ENCODE data around the gene AGPAT3. TPM values are rescaled to one million over a fixed set of nuclear protein-coding genes. Genes with fewer than 3 reads are reported as not detected.

AGPAT3 gene
- total RNA-seq, 2 donors from 2014 or later: 31.3 to 53.5 TPM

GRCh38 chr21:43910460-43910859, 45.4 kb downstream of the AGPAT3 start:
- TF ChIP-seq POLR2AphosphoS5 (IDR thresholded peaks at IDR 0.05) (no peak), CTCF (IDR thresholded peaks at IDR 0.05) (no peak), POLR2A (IDR thresholded peaks at IDR 0.05) (no peak)
- no peak for DNase-seq (ENCODE audit: low spot score)
- Histone ChIP-seq H3K4me3 (no peak overlapping the region), H3K4me1 (replicated peaks) (peaks cover 16% of the 10 kb centered on the region), H3K27me3 (replicated peaks; ENCODE audit: insufficient read depth) (no peaks in the 10 kb centered on the region), H3K9me3 (no peaks in the 10 kb centered on the region), H3K36me3 (no peaks in the 10 kb centered on the region), H3K27ac (no peak overlapping the region)
- 65% methylated on average over 7 of the region's 7 CpGs for WGBS
- intact Hi-C loops (cut with DNase I): no loop called here

- no peak overlapping the region for H3K4me3 ChIP-seq
- no peak overlapping the region for H3K27ac ChIP-seq
- DNase-seq (ENCODE audit: low spot score): no peak
- H3K36me3 ChIP-seq: no peaks in the 10 kb centered on the region
- WGBS: 49% methylated on average over 21 of the region's 21 CpGs
- H3K9me3 ChIP-seq: no peaks in the 10 kb centered on the region
- TF ChIP-seq POLR2A (IDR thresholded peaks at IDR 0.05) (no peak), CTCF (IDR thresholded peaks at IDR 0.05) (no peak), POLR2AphosphoS5 (IDR thresholded peaks at IDR 0.05) (no peak)
- intact Hi-C loops (cut with DNase I): no loop called here
- H3K27me3 ChIP-seq (replicated peaks; ENCODE audit: insufficient read depth): no peaks in the 10 kb centered on the region
- H3K4me1 ChIP-seq (replicated peaks): peaks cover 16% of the 10 kb centered on the region
These were observed 46.3 kb downstream of the AGPAT3 start for GRCh38 chr21:43911015-43911934.

- WGBS: 93% methylated on average over 16 of the region's 17 CpGs
- no peaks in the 10 kb centered on the region for H3K9me3 ChIP-seq
- peaks cover 16% of the 10 kb centered on the region for H3K4me1 ChIP-seq (replicated peaks)
- no peak for DNase-seq (ENCODE audit: low spot score)
- no peak for TF ChIP-seq POLR2AphosphoS5 (IDR thresholded peaks at IDR 0.05)
- TF ChIP-seq CTCF (IDR thresholded peaks at IDR 0.05): no peak
- no peak for TF ChIP-seq POLR2A (IDR thresholded peaks at IDR 0.05)
- H3K27ac ChIP-seq: no peak overlapping the region
- no peaks in the 10 kb centered on the region for H3K36me3 ChIP-seq
- no peak overlapping the region for H3K4me3 ChIP-seq
- intact Hi-C loops (cut with DNase I): no loop called here
- no peaks in the 10 kb centered on the region for H3K27me3 ChIP-seq (replicated peaks; ENCODE audit: insufficient read depth)
These were observed 47.0 kb downstream of the AGPAT3 start for GRCh38 chr21:43911935-43912487.

GRCh38 chr21:43912500-43912899, 47.5 kb downstream of the AGPAT3 start:
- 95% methylated on average over 9 of the region's 9 CpGs for WGBS
- no peak for DNase-seq (ENCODE audit: low spot score)
- intact Hi-C loops (cut with DNase I): no loop called here
- no peaks in the 10 kb centered on the region for H3K27me3 ChIP-seq (replicated peaks; ENCODE audit: insufficient read depth)
- H3K36me3 ChIP-seq: no peaks in the 10 kb centered on the region
- H3K9me3 ChIP-seq: no peaks in the 10 kb centered on the region
- no peak overlapping the region for H3K4me3 ChIP-seq
- H3K4me1 ChIP-seq (replicated peaks): peaks cover 16% of the 10 kb centered on the region
- H3K27ac ChIP-seq: no peak overlapping the region
- TF ChIP-seq POLR2A (IDR thresholded peaks at IDR 0.05) (no peak), POLR2AphosphoS5 (IDR thresholded peaks at IDR 0.05) (no peak), CTCF (IDR thresholded peaks at IDR 0.05) (no peak)

All from prostate gland (tissue), 2 donors.